HCEC 1CT (cell line): ENCODE results near the gene SCGB3A2.
"Not testable (repeated sequence)": the region's sequence is repeated elsewhere in the genome, so short reads cannot be mapped to it uniquely, and the experiment has no call there.

Experiments used
- DNase-seq: peaks from one replicate; pipeline ENCODE4 v3.0.0-alpha.2; 2017

SCGB3A2 gene

GRCh38 chr5:147869112-147869511 lies 9.4 kb upstream of the SCGB3A2 start:
- DNase-seq: no peak

- DNase-seq: not testable (repeated sequence)
Measured at GRCh38 chr5:147869892-147870291, 8.6 kb upstream of the SCGB3A2 start.

- DNase-seq: not testable (repeated sequence)
Measured at GRCh38 chr5:147871980-147872549, 6.4 kb upstream of the SCGB3A2 start.

- not testable (repeated sequence) for DNase-seq
Measured at GRCh38 chr5:147872744-147873435, 5.6 kb upstream of the SCGB3A2 start.

- not testable (repeated sequence) for DNase-seq
Measured at GRCh38 chr5:147874118-147874875, 4.2 kb upstream of the SCGB3A2 start.

GRCh38 chr5:147874910-147875367 lies 3.6 kb upstream of the SCGB3A2 start:
- no peak for DNase-seq

- DNase-seq: no peak
Measured at GRCh38 chr5:147876141-147876540, 2.4 kb upstream of the SCGB3A2 start.

GRCh38 chr5:147876626-147877025 lies 1.9 kb upstream of the SCGB3A2 start:
- DNase-seq: no peak

GRCh38 chr5:147879784-147880183 lies 1.3 kb downstream of the SCGB3A2 start:
- DNase-seq: no peak

GRCh38 chr5:147880487-147880886 lies 2.0 kb downstream of the SCGB3A2 start:
- DNase-seq: no peak

GRCh38 chr5:147882586-147883313 lies 4.2 kb downstream of the SCGB3A2 start:
- DNase-seq: no peak

GRCh38 chr5:147887026-147887627 lies 8.6 kb downstream of the SCGB3A2 start:
- DNase-seq: peak; percentile 14

GRCh38 chr5:147887930-147888329 lies 9.4 kb downstream of the SCGB3A2 start:
- DNase-seq: no peak

GRCh38 chr5:147892696-147893296 lies 14.3 kb downstream of the SCGB3A2 start:
- DNase-seq: no peak

- no peak for DNase-seq
Measured at GRCh38 chr5:147893820-147894219, 15.3 kb downstream of the SCGB3A2 start.

GRCh38 chr5:147895864-147896263 lies 17.4 kb downstream of the SCGB3A2 start:
- DNase-seq: no peak

- no peak for DNase-seq
Measured at GRCh38 chr5:147898875-147899401, 20.4 kb downstream of the SCGB3A2 start.

- no peak for DNase-seq
Measured at GRCh38 chr5:147901599-147902039, 23.1 kb downstream of the SCGB3A2 start.

GRCh38 chr5:147902609-147903115 lies 24.2 kb downstream of the SCGB3A2 start:
- no peak for DNase-seq

GRCh38 chr5:147904110-147904509 lies 25.6 kb downstream of the SCGB3A2 start:
- no peak for DNase-seq

GRCh38 chr5:147906326-147907095 lies 28.0 kb downstream of the SCGB3A2 start, which contains the start of gene C5orf46:
Gene C5orf46, minus strand, starts transcription at chr5:147906538. Its CDS starts 37 bp downstream, at chr5:147906501.
- peak; percentile 42 for DNase-seq
